BLaER1 treated with 17β-estradiol and CSF1 and Interleukin-3, amounts not matched to agents 10 nM and 100 nM (cell line): Measurements from ENCODE around the gene CTNNA1.
A peak's percentile ranks its signal among the peaks of the same experiment; 100 is the strongest.
"Not testable (repeated sequence)": the region's sequence is repeated elsewhere in the genome, so short reads cannot be mapped to it uniquely, and the experiment has no call there.

Experiments used
- H3K27ac ChIP-seq, 11 experiments: shearing (Covaris generic); formaldehyde crosslinking; 2 replicates each; pipeline ENCODE4 v1.8.1; 2022
- H3K27me3 ChIP-seq, 11 experiments: shearing (Covaris generic); formaldehyde crosslinking; 2 replicates each; pipeline ENCODE4 v1.8.1; 2022
- H3K36me3 ChIP-seq, 11 experiments: shearing (Covaris generic); formaldehyde crosslinking; 2 replicates each; pipeline ENCODE4 v1.8.1; 2022
- H3K4me1 ChIP-seq, 10 experiments: shearing (Covaris generic); formaldehyde crosslinking; 2 replicates each; pipeline ENCODE4 v1.8.1; 2022
- H3K4me2 ChIP-seq, 11 experiments: shearing (Covaris generic); formaldehyde crosslinking; 2 replicates each; pipeline ENCODE4 v1.8.1; 2022
- H3K4me3 ChIP-seq, 10 experiments: shearing (Covaris generic); formaldehyde crosslinking; 2 replicates each; pipeline ENCODE4 v1.8.1; 2022
- H3K9ac ChIP-seq, 11 experiments: shearing (Covaris generic); formaldehyde crosslinking; 2 replicates each; pipeline ENCODE4 v1.8.1; 2022
- H3K9me3 ChIP-seq, 11 experiments: shearing (Covaris generic); formaldehyde crosslinking; replicated peaks in 1 of 11; 2 replicates each; pipeline ENCODE4 v1.8.1; 2022
- H4K20me1 ChIP-seq, 11 experiments: shearing (Covaris generic); formaldehyde crosslinking; 2 replicates each; pipeline ENCODE4 v1.8.1; 2022
- Cebpa-rat ChIP-seq, 11 experiments: shearing (Covaris generic); IDR thresholded peaks; 2 replicates each; pipeline ENCODE4 v1.8.1; 2022

Gene CTNNA1

DNA sequence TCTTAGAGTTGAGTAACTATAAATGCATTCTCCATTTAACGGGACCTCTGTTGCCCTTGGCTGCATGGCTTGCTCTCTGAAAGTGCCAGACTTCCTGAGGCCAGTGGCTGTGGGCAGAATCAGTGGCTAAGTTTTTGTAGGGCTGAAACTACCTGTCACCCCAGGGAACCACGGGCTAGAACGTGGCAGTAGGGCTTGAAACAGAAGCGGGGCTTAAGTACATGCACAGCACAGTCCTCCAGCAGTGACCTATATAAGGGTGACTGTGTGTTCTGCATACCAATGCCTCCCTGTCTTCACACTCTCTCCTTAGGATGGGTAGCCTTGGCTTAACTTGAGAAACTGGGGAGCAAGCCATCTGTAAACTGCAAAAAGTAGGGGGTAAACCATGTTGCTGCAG lies 165.5 kb downstream of the CTNNA1 start:
- no peak overlapping the region for H3K4me3 ChIP-seq
- TF ChIP-seq Cebpa-rat (IDR thresholded peaks at IDR 0.05): no peak
- peaks cover 62 to 100% (median 84%) of the 10 kb centered on the region in 11 experiments for H3K36me3 ChIP-seq
- peak overlapping the region in 2 of 11 experiments; percentile 4 to 28; a peak in 3 of 22 replicates for H3K4me2 ChIP-seq
- no peak overlapping the region for H3K27ac ChIP-seq
- peaks cover 0 to 16% (median 5%) of the 10 kb centered on the region in 10 experiments; a peak in 10 of 20 replicates for H3K4me1 ChIP-seq
- H3K9ac ChIP-seq: no peak overlapping the region
- peaks cover 0 to 64% (median 15%) of the 10 kb centered on the region in 11 experiments; a peak in 13 of 22 replicates for H4K20me1 ChIP-seq
- no peaks in the 10 kb centered on the region for H3K9me3 ChIP-seq
- no peaks in the 10 kb centered on the region for H3K27me3 ChIP-seq

DNA sequence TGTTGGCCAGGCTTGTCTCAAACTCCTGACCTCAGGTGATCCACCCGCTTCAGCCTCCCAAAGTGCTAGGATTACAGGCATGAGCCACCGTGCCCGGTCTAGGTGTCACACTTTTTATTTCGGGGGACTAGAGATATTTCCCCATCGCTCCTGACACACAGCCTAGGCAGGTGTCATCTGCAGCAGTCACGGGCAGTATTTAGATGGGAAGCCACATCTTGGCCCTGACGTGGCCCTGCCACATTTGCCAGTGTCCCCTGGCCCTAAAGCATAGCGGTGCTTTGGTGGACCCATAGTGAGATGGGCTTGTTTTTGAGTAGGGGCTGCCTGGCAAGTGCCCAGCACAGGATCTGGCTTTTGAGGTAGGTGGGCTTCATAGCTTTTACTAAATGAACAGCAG lies 167.0 kb downstream of the CTNNA1 start:
- Histone ChIP-seq H3K9me3 (no peaks in the 10 kb centered on the region), H3K4me3 (no peak overlapping the region), H3K27me3 (no peaks in the 10 kb centered on the region), H3K4me2 (no peak overlapping the region), H3K27ac (no peak overlapping the region), H3K4me1 (peaks cover 0 to 16% (median 5%) of the 10 kb centered on the region in 10 experiments; a peak in 10 of 20 replicates), H3K9ac (no peak overlapping the region), H3K36me3 (peaks cover 62 to 100% (median 84%) of the 10 kb centered on the region in 11 experiments), H4K20me1 (peaks cover 0 to 77% (median 15%) of the 10 kb centered on the region in 11 experiments; a peak in 13 of 22 replicates)
- no peak for TF ChIP-seq Cebpa-rat (IDR thresholded peaks at IDR 0.05)

DNA sequence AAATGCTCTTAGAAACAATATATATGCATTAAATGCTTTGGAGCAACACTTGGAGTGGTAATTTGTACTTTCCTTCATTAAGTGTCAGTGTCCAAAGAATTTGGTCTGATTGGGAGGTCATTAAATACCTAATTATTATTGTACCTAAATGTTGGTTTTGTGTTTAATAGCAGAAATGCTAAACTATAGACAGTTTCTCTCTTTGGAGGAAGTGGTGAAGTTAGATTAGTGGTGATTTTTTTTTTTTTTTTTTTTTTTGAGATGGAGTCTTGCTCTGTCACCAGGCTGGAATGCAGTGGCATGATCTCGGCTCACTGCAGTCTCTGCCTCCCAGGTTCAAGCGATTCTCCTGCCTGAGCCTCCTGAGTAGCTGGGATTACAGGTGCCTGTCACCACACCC lies 168.1 kb downstream of the CTNNA1 start:
- not testable (repeated sequence) for H3K9me3 ChIP-seq, H3K4me3 ChIP-seq, H3K9ac ChIP-seq, H3K4me2 ChIP-seq, H3K27me3 ChIP-seq, H3K27ac ChIP-seq
- H3K4me1 ChIP-seq: peaks cover 0 to 16% (median 5%) of the 10 kb centered on the region in 10 experiments; a peak in 10 of 20 replicates
- H4K20me1 ChIP-seq: peaks cover 0 to 79% (median 20%) of the 10 kb centered on the region in 11 experiments; a peak in 13 of 22 replicates
- peaks cover 69 to 100% (median 85%) of the 10 kb centered on the region in 11 experiments for H3K36me3 ChIP-seq

DNA sequence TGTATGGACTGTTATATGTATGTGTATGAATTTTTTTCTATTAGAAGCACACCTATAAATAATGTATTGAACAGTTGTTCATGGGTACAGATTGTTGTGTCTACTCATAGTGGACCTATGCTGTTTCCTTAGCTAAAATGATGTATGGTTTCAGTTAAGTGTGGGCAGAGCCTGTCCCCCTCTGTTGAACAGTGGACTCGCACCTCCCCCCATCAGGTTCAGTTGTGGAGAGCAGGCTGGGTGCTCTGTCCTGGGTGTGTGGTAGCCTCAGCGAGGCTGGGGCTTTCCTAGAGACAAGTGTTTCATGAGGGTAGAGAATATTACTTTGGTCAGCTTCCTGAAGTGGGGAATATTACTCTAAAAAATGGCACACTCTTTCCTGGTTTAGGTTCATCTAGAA lies 169.3 kb downstream of the CTNNA1 start:
- Histone ChIP-seq H3K9ac (no peak overlapping the region), H3K36me3 (peaks cover 78 to 100% (median 90%) of the 10 kb centered on the region in 11 experiments), H3K27me3 (no peaks in the 10 kb centered on the region), H4K20me1 (peaks cover 0 to 84% (median 23%) of the 10 kb centered on the region in 11 experiments; a peak in 15 of 22 replicates), H3K4me2 (no peak overlapping the region), H3K4me3 (no peak overlapping the region), H3K4me1 (peaks cover 0 to 17% (median 5%) of the 10 kb centered on the region in 10 experiments; a peak in 10 of 20 replicates), H3K27ac (no peak overlapping the region), H3K9me3 (no peaks in the 10 kb centered on the region)
- no peak for TF ChIP-seq Cebpa-rat (IDR thresholded peaks at IDR 0.05)

DNA sequence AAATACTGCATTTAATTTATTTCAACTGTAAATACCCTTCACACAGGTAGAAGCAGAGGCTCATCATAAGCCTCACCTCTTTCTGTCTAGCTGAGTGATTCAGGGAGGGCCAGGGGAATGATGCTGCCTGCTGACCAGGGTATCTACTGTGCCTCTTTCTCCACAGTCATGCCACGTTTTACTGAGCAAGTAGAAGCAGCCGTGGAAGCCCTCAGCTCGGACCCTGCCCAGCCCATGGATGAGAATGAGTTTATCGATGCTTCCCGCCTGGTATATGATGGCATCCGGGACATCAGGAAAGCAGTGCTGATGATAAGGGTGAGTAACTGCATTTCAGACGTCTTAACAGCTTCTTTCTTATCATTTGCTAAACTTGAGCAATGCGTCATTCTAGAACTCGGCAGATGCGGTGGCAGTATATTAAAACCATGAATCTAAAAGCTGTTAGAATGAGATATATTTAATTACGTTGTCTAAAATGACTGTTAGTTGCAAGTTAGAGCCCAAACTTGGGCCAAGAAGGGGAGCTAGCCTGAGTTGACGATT lies 171.9 kb downstream of the CTNNA1 start:
- Histone ChIP-seq H3K9me3 (no peaks in the 10 kb centered on the region), H3K27me3 (no peaks in the 10 kb centered on the region), H3K4me1 (peaks cover 0 to 11% (median 0%) of the 10 kb centered on the region in 10 experiments; a peak in 7 of 20 replicates), H3K4me2 (no peak overlapping the region), H4K20me1 (peaks cover 8 to 88% (median 35%) of the 10 kb centered on the region in 11 experiments; a peak in 17 of 22 replicates), H3K27ac (no peak overlapping the region), H3K36me3 (peaks cover 78 to 100% (median 90%) of the 10 kb centered on the region in 11 experiments), H3K9ac (no peak overlapping the region), H3K4me3 (no peak overlapping the region)
- no peak for TF ChIP-seq Cebpa-rat (IDR thresholded peaks at IDR 0.05)

DNA sequence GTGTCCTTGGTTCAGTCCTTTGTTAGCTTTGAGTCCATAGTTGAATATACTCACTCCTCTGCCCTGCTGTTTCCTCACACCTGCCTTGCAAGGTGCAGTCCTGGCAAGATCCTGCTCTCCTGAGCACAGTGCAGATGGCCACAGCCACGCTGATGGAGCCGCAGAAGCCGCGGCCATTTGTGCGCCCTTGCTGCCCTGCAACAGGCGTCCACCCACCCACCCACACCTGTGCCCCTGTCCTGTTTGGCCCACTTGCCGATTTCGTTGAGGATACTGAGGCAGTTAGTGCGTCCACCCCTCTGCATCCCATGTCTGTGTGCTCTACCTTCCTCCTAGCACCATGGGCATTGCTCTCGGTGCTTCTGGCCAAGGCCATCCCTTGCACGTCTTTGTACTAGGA lies 173.0 kb downstream of the CTNNA1 start:
- H3K9ac ChIP-seq: no peak overlapping the region
- no peak overlapping the region for H3K27ac ChIP-seq
- no peaks in the 10 kb centered on the region for H3K9me3 ChIP-seq
- peaks cover 78 to 100% (median 91%) of the 10 kb centered on the region in 11 experiments for H3K36me3 ChIP-seq
- H3K4me2 ChIP-seq: no peak overlapping the region
- no peaks in the 10 kb centered on the region for H3K27me3 ChIP-seq
- H3K4me1 ChIP-seq: peaks cover 0 to 11% (median 0%) of the 10 kb centered on the region in 10 experiments; a peak in 7 of 20 replicates
- no peak overlapping the region for H3K4me3 ChIP-seq
- H4K20me1 ChIP-seq: peaks cover 8 to 77% (median 36%) of the 10 kb centered on the region in 11 experiments; a peak in 17 of 22 replicates
- no peak for TF ChIP-seq Cebpa-rat (IDR thresholded peaks at IDR 0.05)

DNA sequence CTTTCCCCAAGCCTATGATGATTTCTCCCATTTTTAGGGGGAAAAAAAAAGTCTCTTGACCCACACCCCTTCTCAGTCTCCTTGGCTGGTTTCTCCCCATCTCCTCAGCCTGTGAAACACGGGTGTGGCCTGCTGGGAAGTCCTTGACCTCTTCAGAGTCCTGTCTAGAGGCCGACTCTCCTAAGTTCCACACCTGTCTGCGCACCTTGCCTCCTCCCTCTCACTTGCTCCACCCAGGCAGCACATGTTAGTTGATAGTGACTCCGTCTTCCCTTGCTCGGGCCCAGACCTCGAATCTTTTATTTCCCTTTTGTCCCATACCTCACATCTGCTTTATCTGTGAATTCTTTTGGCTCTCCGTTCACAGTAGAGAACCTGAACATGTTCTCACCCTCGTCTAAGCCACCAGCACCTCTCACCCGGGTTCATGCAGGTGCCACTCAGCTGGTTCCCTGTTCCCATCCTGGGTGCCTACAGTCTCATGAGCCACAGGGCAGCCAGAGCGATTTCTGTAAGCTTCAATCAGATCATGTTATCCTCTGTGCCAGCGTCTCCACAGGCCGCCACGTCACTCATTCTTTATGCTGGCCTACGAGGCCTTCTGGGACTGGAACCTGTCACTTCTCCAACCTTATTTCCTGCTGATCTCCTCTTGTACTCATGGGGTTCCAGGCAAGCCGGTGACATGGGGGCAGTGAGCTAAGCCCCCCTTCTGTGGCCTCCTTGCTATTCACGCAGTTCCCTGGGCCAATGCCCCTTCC lies 173.6 kb downstream of the CTNNA1 start:
- Histone ChIP-seq H3K27ac (no peak overlapping the region), H3K4me3 (no peak overlapping the region), H3K9ac (no peak overlapping the region), H3K36me3 (peaks cover 83 to 100% (median 94%) of the 10 kb centered on the region in 11 experiments), H3K4me1 (peaks cover 0 to 11% (median 0%) of the 10 kb centered on the region in 10 experiments; a peak in 7 of 20 replicates), H4K20me1 (peaks cover 8 to 71% (median 36%) of the 10 kb centered on the region in 11 experiments; a peak in 17 of 22 replicates), H3K9me3 (no peaks in the 10 kb centered on the region), H3K27me3 (no peaks in the 10 kb centered on the region), H3K4me2 (no peak overlapping the region)
- TF ChIP-seq Cebpa-rat (IDR thresholded peaks at IDR 0.05): no peak

DNA sequence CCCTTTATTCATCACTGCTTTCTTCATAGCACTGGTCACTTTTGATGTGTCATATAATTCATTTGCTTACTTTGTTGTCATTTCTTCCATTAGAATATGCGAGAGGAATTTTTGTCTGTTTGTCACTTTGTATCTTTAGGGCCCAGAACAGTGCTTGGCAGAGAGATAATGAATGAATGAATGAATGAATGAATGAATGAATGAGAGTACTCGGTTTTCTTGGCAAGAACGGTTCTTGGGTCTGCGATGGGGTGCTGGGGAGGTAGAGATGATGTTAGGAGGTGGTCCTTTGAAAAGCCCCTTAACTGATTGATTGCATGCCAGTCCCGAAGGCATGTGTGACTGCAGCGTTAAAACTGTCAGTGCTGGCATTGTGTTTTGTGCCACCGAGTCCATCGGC lies 174.3 kb downstream of the CTNNA1 start:
- H3K27ac ChIP-seq: no peak overlapping the region
- H3K4me3 ChIP-seq: no peak overlapping the region
- no peak overlapping the region for H3K9ac ChIP-seq
- H3K4me1 ChIP-seq: peaks cover 0 to 11% (median 0%) of the 10 kb centered on the region in 10 experiments; a peak in 7 of 20 replicates
- H3K36me3 ChIP-seq: peaks cover 88 to 100% (median 94%) of the 10 kb centered on the region in 11 experiments
- H3K27me3 ChIP-seq: no peaks in the 10 kb centered on the region
- TF ChIP-seq Cebpa-rat (IDR thresholded peaks at IDR 0.05): no peak
- peak overlapping the region in 3 of 11 experiments; percentile 8 to 34 (median 30); a peak in 4 of 22 replicates for H3K4me2 ChIP-seq
- no peaks in the 10 kb centered on the region for H3K9me3 ChIP-seq
- peaks cover 8 to 78% (median 36%) of the 10 kb centered on the region in 11 experiments; a peak in 17 of 22 replicates for H4K20me1 ChIP-seq

DNA sequence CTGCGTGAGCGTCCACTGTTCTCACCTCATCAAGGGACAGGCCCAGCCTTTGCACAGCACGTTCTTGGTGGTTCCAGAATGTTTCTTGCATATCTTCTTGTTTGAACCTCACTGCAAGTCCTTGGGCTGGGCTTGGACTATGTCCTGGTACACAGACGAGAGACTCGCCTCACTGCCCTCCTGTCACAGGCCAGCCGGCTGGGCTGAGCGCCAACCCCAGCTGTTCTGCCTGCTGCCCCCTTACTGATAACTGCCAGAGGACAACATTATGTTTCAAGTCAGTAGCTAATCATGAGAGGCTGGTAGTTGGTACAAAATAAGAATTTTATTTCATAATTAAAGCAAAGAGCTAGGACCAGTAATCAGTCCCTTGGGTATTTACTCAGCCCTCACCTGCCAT lies 174.8 kb downstream of the CTNNA1 start:
- peaks cover 0 to 11% (median 0%) of the 10 kb centered on the region in 10 experiments; a peak in 7 of 20 replicates for H3K4me1 ChIP-seq
- peaks cover 92 to 100% (median 96%) of the 10 kb centered on the region in 11 experiments for H3K36me3 ChIP-seq
- H3K4me2 ChIP-seq: peak overlapping the region in 3 of 11 experiments; percentile 8 to 34 (median 30); a peak in 5 of 22 replicates
- no peak for TF ChIP-seq Cebpa-rat (IDR thresholded peaks at IDR 0.05)
- no peak overlapping the region for H3K9ac ChIP-seq
- H3K27ac ChIP-seq: no peak overlapping the region
- H3K27me3 ChIP-seq: no peaks in the 10 kb centered on the region
- H4K20me1 ChIP-seq: peaks cover 8 to 83% (median 36%) of the 10 kb centered on the region in 11 experiments; a peak in 17 of 22 replicates
- no peaks in the 10 kb centered on the region for H3K9me3 ChIP-seq
- H3K4me3 ChIP-seq: no peak overlapping the region
